Ectodermal cell (in vitro differentiated cells): ENCODE data around the gene CABYR. TPM values are rescaled to one million over a fixed set of nuclear protein-coding genes. Genes with fewer than 3 reads are reported as not detected.
A peak's percentile ranks its signal among the peaks of the same experiment; 100 is the strongest.

Source experiments
- H3K27ac ChIP-seq: 2 replicates; pipeline ENCODE4 v1.7.0; 2013; ENCODE audit warnings: mild to moderate bottlenecking, low read depth, low read length; ENCODE audit not compliant: insufficient read depth, poor library complexity, severe bottlenecking
- H3K27me3 ChIP-seq: 2 replicates; pipeline ENCODE4 v1.7.0; 2013; ENCODE audit warnings: mild to moderate bottlenecking, low read length; ENCODE audit not compliant: insufficient read depth, control insufficient read depth, poor library complexity, severe bottlenecking
- H3K36me3 ChIP-seq: one replicate; pipeline ENCODE4 v1.7.0; 2013; ENCODE audit warnings: low read length; ENCODE audit not compliant: control insufficient read depth, insufficient read depth
- H3K4me1 ChIP-seq: one replicate; pipeline ENCODE4 v1.7.0; 2013; ENCODE audit warnings: low read length; ENCODE audit not compliant: control insufficient read depth, insufficient read depth
- H3K4me3 ChIP-seq: 2 replicates; pipeline ENCODE4 v1.7.0; 2013; ENCODE audit warnings: low read depth, low read length, control low read depth; ENCODE audit not compliant: insufficient read depth
- H3K9me3 ChIP-seq: 2 replicates; pipeline ENCODE4 v1.7.0; 2013; ENCODE audit warnings: mild to moderate bottlenecking, low read length, moderate library complexity; ENCODE audit not compliant: control insufficient read depth
- WGBS, 2 experiments: methylation state at CpG; one replicate each; pipeline ENCODE4 v1.1.7; 2013; ENCODE audit warnings: missing lambda C conversion rate in 2 of 2; 5-methylcytosine and 5-hydroxymethylcytosine counted together
- polyA plus RNA-seq, 4 experiments: library from polyadenylated mRNA; stranded (reverse); fragments of 50-300 nt; gene quantifications; one replicate each; pipeline ENCODE4 v1.2.3, GENCODE V29; 2013

CABYR gene
- 12.9 TPM for polyA plus RNA-seq (2013, experiment 1 of 4)
- polyA plus RNA-seq (2013, experiment 2 of 4) = 12.4 TPM
- polyA plus RNA-seq (2013, experiment 3 of 4) = 10.5 TPM
- polyA plus RNA-seq (2013, experiment 4 of 4) = 14.8 TPM

- Histone ChIP-seq H3K4me3 (peak within 1 kb of the TSS; percentile 59), H3K36me3 (no peaks in the 10 kb centered on the region), H3K9me3 (no peaks in the 10 kb centered on the region), H3K27ac (peak within 1 kb of the TSS; percentile 11), H3K27me3 (no peaks in the 10 kb centered on the region), H3K4me1 (no peaks in the 10 kb centered on the region)
- 10 to 12% methylated on average over 63 of the region's 63 CpGs for WGBS, 2 experiments
Measured at GRCh38 chr18:24138789-24139616, at the start of gene CABYR. Gene CABYR (plus strand): TSS chr18:24139062. CDS start chr18:24143115, 4,053 bp downstream.

DNA sequence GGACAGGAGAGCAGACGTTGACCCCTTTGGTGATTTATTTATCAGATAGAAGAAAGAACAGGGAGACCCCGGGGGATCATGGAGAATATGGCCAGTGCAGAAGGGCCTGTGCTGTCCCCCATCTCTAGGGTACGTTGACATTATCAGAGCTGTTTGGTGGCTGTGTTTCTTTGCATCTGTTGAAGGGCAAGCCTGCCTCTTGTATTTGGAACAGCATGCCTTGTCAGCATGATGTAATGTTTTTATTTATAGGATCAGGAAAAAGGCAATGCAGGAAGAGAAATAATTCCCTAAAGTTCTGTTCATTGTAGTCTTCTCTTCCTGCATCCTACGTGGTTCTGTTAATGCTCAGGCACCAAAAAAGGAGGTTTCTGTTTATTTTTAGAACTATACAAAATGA is 49.8 kb upstream of the CABYR start:
- Histone ChIP-seq H3K4me3 (no peak overlapping the region), H3K36me3 (no peaks in the 10 kb centered on the region), H3K27ac (no peak overlapping the region), H3K9me3 (no peaks in the 10 kb centered on the region), H3K4me1 (no peaks in the 10 kb centered on the region), H3K27me3 (no peaks in the 10 kb centered on the region)
- 90 to 91% methylated on average over 4 of the region's 4 CpGs for whole genome bisulfite sequencing, 2 experiments

DNA sequence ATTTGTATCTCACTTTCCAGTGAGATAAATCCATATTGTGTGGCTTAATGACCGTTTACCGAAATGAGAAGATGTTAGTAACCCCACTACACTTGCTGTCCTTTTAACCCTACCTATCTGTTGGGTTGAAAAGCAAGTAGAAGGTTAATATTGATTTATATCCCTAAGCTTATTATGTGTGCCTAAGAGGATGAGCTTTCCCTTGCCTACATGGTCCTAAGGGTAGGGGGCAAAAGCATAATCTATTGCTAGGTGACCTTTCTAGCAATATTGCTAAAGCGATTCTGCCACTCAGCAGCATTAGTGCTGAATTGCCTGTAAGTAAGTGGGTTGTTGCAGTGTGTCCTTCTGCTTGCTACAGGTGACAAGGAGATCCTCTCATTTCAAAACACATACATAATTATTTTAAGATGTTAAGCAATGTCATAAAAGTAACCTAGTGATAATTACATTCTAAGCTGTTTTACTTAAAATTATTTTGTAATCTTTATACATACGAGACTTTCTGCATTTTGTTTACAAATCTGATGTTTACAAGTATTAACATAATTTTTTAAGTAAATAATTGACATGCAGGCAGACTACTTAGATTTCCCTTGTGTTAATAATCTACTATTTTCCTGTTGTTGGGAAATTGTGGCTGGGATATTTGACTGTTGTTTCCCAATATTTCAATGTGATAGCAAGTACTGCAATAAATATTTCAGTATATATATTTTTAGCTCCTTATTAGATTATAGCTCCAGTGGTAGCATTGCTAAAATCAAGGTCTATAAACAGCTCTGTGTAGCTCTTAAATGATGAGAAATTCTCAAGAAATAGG is 49.1 kb upstream of the CABYR start:
- H3K27ac ChIP-seq = no peak overlapping the region
- H3K4me1 ChIP-seq = no peaks in the 10 kb centered on the region
- H3K9me3 ChIP-seq = no peaks in the 10 kb centered on the region
- no peak overlapping the region for H3K4me3 ChIP-seq
- H3K27me3 ChIP-seq = no peaks in the 10 kb centered on the region
- no peaks in the 10 kb centered on the region for H3K36me3 ChIP-seq
- 80 to 100% methylated on average over 1 to 3 of the region's 4 CpGs for WGBS, 2 experiments

DNA sequence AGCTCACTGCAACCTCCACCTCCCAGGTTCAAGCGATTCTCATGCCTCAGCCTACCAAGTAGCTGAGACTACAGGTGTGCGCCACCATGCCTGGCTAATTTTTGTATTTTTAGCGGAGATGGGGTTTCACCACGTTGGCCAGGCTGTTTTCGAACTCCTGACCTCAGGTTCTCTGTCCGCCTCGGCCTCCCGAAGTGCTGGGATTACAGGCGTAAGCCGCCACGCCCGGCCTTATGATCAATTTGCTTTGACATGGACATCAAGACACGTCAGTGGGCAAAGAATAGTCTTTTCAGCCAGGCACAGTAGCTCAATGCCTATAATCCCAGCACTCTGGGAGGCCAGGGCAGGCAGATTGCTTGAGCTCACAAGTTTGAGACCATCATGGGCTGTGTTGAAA is 48.0 kb upstream of the CABYR start:
- WGBS, 2 experiments = 94 to 95% methylated on average over 13 of the region's 13 CpGs
- Histone ChIP-seq H3K27me3 (no peaks in the 10 kb centered on the region), H3K4me1 (no peaks in the 10 kb centered on the region), H3K27ac (no peak overlapping the region), H3K36me3 (no peaks in the 10 kb centered on the region), H3K4me3 (no peak overlapping the region), H3K9me3 (no peaks in the 10 kb centered on the region)

- no peaks in the 10 kb centered on the region for H3K4me1 ChIP-seq
Measured at GRCh38 chr18:24094561-24094960, 44.3 kb upstream of the CABYR start.

DNA sequence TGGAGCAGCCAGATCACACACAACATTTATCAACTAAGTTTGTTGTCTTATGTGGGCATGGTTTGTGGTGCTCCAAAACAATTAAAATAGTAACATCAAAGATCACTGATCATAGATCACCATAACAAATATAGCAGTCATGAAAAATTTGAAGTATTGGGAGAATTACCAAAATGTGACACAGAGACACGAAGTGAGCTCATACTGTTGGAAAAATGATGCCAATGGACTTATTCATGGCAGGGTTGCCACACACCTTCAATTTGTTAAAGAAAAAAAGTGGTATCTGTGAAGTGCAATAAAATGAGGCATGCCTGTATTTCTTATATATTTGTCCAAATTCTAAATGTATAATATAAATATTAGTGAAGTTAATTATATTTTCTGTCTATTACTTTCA is 42.9 kb upstream of the CABYR start:
- WGBS, 2 experiments = 89 to 95% methylated on average over 1 of the region's 1 CpG
- Histone ChIP-seq H3K27me3 (no peaks in the 10 kb centered on the region), H3K4me1 (no peaks in the 10 kb centered on the region), H3K27ac (no peak overlapping the region), H3K4me3 (no peak overlapping the region), H3K36me3 (no peaks in the 10 kb centered on the region), H3K9me3 (no peaks in the 10 kb centered on the region)

More at GRCh38 chr18:24094561-24094960, 44.3 kb upstream of the CABYR start:
- H3K9me3 ChIP-seq = no peaks in the 10 kb centered on the region
- H3K36me3 ChIP-seq = no peaks in the 10 kb centered on the region
- H3K4me3 ChIP-seq = no peak overlapping the region
- no peak overlapping the region for H3K27ac ChIP-seq
- no peaks in the 10 kb centered on the region for H3K27me3 ChIP-seq

- no peaks in the 10 kb centered on the region for H3K9me3 ChIP-seq
- no peak overlapping the region for H3K27ac ChIP-seq
- 86 to 91% methylated on average over 6 of the region's 6 CpGs for WGBS, 2 experiments
- no peaks in the 10 kb centered on the region for H3K36me3 ChIP-seq
- no peaks in the 10 kb centered on the region for H3K4me1 ChIP-seq
- no peaks in the 10 kb centered on the region for H3K27me3 ChIP-seq
- no peak overlapping the region for H3K4me3 ChIP-seq
Measured at GRCh38 chr18:24103320-24104021, 35.4 kb upstream of the CABYR start.

- no peaks in the 10 kb centered on the region for H3K4me1 ChIP-seq
- H3K4me3 ChIP-seq = no peak overlapping the region
- 82 to 85% methylated on average over 4 of the region's 4 CpGs for WGBS, 2 experiments
- H3K27ac ChIP-seq = no peak overlapping the region
- no peaks in the 10 kb centered on the region for H3K27me3 ChIP-seq
- no peaks in the 10 kb centered on the region for H3K9me3 ChIP-seq
- no peaks in the 10 kb centered on the region for H3K36me3 ChIP-seq
Measured at GRCh38 chr18:24104486-24104885, 34.4 kb upstream of the CABYR start.

DNA sequence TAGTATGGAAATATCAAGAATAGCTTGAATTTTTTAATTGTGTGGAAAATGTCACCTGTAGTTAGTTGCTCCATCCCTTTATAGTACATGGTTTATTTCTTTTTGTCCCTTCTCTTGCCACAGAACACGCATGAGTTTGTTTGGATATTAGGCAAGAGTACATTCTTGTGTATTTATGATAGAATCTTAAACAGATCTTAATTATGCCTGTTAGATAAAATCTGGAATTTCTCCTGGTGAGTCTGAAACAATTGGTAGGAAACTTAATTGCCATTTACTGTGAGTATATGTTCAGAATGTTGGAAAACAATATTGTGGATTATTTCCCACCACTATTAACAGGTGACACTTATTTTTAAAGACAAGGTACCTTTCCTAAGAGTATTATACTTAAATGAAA is 30.2 kb upstream of the CABYR start:
- Histone ChIP-seq H3K4me3 (no peak overlapping the region), H3K27me3 (no peaks in the 10 kb centered on the region), H3K27ac (no peak overlapping the region), H3K9me3 (no peaks in the 10 kb centered on the region), H3K36me3 (no peaks in the 10 kb centered on the region), H3K4me1 (no peaks in the 10 kb centered on the region)
- 80% methylated on average over 1 of the region's 1 CpG; no CpG with 5 or more reads in 1 of the 2 experiments for WGBS, 2 experiments

DNA sequence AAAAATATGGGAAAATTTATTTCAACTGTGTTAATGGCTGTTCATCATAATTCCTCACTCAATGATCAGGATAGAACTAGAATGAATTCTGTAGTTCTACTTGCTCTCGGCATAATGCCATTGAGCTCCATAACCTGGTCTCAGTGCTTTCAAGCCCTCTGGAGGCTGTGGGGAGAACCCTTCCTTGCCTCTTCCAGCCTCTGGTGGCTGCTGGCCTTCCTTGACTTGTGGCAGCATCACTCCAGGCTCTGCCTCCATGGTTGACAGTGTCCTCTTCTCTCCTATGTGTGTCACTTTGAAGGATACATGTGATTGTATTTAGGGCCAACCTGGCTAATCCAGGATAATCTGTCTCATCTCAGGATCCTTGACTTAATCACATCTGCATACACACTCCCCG is 26.9 kb upstream of the CABYR start:
- Histone ChIP-seq H3K27me3 (no peaks in the 10 kb centered on the region), H3K36me3 (no peaks in the 10 kb centered on the region), H3K4me1 (no peaks in the 10 kb centered on the region), H3K9me3 (no peaks in the 10 kb centered on the region), H3K4me3 (no peak overlapping the region), H3K27ac (no peak overlapping the region)
- 87 to 92% methylated on average over 2 of the region's 2 CpGs for WGBS, 2 experiments
